Ammon's horn (tissue), 1 donor: ENCODE measurements around the gene KANSL1.
"Not testable (repeated sequence)": the region's sequence is repeated elsewhere in the genome, so short reads cannot be mapped to it uniquely, and the experiment has no call there.

Experiments
- DNase-seq: peaks from one replicate; pipeline ENCODE4 v3.0.0-alpha.2; 2016; ENCODE audit warnings: low spot score

Gene KANSL1

DNA sequence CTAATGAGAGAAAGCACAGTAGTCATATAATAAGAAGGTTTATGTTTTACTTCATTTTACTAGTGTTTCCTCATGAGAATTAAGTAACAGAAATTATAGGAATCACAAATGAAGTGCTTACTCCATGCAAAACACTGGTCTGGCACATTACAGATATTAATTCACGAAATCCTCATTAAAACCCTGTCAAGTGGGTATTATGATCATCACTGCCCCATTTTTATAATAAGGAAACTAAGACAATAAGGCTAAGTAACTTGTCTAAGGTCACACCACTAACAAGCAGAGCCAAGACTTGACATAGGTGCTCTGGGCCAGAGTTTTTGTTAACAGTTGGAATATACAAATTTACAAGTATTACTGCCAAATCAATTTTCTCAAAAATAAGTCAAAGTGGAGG is 83.0 kb downstream of the KANSL1 start:
- no peak for DNase-seq

DNA sequence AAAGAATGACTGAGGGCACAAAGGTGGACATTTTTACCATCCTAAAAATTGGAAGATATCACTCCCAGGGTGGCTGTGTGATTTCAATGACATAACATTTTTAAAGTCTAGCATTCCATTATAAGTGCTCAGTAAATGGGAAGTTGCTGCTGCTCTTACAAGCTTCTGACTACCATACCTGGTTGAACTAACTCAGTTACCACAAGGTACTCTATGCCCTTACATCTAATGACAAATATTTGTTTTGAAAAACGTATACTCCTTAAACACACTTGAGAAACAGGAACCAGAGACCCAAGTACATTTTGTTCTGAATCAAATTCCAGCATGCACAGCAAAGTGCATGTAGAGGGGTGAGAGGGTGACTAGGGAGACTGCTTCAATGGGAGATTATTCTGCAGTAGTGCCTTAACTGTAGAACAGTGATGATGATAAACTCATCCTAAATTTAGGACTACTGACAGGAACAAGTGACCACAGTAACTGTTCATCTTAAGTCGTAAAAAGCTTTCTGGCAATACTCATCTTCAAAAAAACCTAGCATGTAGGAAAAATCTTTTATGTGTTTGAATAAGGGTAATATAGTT is 83.5 kb downstream of the KANSL1 start:
- DNase-seq = no peak

DNA sequence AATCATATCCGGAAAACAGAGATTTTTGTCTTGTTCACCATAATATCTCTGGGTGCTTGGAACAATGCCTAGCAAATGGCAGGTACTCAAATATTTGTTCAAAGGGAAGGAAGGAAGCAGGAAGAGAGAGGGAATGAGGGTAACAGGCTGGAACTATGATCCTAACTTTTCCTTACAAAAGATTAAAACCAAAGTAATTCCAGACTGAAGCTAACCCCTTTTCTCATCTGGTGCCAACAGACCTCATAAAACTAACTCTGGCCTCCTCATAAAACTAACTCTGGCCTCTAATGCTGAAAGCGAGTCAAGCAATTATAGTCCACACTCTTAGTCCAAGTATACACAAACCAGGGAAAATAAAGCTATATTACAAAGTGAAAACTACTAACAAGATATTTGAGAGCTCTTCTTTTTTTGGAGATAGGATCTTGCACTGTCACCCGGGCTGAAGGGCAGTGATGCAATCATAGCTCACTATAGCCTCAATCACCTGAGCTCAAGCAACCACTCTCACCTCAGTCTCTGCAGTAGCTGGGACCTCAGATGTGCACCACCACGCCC is 84.6 kb downstream of the KANSL1 start:
- no peak for DNase-seq

DNA sequence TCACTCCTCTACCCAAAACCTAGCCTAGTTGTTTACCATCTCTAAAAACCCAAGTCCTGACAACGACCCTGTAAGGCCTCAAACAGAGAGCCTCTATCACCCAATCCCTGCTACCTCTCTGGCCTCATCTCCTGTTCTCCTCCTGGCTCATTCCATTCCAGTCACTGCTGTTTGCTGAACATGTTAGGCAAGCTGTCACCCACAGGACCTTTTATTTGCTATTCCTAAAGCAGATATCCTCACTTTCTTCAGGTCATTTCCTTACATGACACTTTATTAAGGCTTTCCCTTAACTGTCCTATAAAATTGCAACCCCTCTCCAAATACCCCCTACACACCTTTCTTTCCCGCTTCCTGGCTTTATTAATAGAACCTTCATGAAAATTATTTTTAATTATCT is 85.1 kb downstream of the KANSL1 start:
- no peak for DNase-seq

DNA sequence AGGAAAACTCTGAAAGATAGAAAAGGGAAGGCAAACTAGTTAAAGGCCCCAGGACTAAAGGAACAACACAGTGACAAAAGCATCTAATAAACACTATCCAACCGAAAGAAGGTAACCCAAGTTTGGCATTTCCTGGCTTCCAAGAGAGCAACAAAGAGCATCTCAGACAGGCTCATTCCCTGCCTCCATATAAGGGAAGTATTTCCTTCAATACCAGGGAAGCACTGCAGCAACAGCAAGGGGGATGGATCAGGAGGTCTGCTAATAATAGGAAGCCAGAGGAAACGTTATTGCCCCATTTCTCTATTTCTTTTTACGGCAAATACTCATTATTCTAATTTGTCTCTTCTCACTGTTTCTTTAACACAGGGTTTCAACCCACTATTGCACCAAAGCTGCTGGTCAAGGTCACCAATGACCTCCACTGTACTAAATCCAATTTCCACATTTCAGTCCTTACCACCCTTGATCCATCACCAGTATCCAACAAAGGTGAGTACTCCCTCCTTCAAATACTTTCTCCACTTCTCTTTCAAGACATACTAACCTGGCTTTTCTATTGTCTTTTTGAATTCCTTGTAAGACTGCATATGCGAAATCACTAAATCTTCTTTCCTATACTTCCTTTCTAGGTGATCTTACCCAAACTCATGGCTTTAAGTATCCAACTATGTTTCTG is 86.1 kb downstream of the KANSL1 start:
- DNase-seq = no peak

DNA sequence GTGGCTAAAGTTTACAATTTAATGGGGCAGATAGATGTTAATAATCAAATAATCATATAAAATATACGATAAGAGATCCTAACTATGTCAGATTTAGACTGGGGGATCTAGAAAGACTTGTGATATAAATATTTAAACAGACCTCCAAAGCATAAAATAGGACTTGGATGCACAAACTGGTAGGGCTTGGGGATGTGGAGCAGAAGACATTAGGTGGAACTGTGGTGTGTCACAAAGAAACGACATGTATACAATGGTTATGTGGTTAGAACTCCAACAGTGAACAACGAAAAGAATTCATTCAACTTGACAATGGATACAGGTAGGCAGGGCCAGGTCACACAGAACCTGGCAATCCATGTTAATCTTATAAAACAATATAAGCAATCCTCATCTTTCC is 90.4 kb downstream of the KANSL1 start:
- DNase-seq = not testable (repeated sequence)

DNA sequence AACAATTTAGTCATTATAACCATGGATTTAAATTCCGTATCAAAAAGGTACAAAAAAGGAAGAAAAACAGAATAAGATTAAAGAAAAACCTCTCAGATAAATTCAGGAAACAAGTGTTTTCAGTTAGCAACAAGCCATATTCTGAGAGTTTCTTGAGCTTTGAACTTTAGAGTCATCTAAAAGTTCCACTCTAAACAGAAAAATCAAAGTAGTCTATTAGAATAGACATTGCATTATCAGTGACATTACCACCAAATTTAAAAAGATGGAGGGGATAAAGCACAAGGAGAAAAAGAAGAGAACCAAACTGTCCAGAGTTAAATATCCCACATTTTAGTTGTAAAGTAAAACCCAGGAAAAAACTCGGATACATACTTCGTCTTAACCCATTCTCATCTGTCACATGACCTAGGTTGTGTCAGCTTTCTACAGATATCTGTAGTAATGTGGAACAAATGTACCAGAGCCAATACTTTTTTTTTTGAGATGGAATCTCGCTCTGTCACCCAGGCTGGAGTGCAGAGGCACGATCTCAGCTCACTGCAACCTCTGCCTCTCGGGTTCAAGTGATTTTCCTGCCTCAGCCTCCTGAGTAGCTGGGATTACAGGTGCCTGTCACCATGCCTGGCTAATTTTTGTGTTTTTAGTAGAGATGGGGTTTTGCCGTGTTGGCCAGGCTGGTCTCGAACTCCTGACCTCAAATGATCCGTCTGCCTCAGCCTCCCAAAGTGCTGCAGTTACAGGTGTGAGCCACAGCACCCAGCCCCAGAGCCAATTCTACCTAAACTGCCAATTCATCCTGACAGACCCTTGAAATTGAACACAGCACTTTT is 91.2 kb downstream of the KANSL1 start:
- not testable (repeated sequence) for DNase-seq

DNA sequence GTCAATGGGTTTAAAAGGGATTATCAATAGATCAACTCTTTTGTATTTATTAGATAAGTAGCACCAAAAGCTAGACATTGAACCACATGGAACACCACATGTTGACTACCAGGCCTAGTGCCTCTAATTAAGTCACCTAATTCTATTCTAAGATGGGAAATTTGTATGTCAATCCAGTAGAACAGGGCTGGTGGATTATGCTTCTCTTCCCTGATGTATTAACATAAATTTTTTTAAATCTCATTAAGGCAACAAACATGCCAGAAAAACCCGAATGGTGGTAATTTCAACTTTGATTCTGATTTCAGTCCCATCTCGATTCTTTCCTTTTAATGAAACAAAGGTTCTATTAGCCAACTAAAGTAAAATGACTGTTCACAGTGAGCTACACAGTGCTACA is 92.6 kb downstream of the KANSL1 start:
- no peak for DNase-seq

DNA sequence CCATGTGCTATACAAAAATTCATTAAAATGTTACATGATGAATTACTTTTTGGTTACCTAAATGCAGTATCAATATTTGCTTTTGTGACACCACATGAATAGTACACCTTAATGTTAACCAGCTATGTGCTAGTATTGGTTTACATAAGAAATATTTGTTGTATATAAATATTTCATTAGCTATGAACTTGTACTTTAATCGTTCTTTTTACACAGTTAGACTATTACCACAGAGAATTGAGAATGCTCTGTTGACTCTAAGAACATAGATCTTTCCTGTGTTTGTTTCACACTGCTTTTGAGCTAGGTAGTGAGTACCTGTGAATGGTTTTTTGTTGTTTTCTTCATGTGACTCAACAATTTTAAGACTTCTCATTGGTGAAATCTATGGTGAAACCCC is 93.4 kb downstream of the KANSL1 start:
- DNase-seq = no peak

DNA sequence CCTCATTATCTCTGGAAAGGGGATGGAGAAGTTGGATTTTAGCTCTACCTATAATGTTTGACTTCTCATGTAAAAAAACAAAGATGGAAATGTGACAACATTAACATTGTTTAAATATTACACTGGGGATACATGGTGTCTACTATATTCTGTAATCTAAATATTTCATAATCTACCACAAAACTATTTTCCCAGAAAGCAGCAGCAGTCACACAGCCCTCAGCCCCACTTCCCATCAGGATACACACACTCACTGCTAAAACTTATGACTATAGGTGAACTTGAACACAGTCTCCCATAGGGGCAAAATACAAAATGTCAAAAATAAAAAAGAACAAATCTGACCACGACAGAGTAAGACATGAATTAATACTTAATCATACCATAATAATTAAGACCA is 95.7 kb downstream of the KANSL1 start:
- DNase-seq = no peak

DNA sequence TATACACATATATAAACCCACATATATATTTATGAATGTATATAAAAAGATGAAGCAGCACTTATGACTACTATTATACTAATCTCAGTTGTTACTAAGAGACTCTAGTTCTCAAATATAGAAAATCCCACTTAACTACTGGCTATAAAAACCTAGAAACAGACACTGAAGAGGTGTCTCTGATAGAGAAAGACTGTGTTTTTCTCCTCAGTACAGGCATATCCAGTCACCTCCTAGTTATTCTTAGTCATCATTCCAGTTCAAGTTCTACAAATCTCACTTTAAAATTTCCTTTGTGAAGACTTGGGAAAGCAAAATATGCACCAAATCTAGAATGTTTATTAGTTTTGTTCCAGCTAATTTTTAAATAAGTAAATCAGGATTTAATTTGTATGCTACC is 100.2 kb downstream of the KANSL1 start:
- DNase-seq = no peak

DNA sequence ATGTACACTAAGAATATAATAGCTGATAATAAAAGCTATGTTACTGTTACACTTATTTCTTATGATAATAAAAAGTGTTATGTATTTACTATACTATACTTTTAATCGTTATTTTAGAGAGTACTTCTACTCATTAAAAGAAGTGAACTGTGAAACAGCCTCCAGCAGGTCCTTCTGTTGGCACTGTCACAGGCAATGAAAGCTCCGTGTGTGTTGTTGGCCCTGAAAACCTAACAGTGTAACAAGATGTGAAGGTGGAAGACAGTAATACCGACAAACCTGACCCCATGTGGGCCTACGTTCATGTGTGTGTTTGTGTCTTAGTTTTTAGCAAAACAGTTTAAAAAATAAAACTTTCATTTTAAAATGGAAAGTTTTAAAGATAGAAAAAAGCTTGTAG is 102.4 kb downstream of the KANSL1 start:
- DNase-seq = no peak

DNA sequence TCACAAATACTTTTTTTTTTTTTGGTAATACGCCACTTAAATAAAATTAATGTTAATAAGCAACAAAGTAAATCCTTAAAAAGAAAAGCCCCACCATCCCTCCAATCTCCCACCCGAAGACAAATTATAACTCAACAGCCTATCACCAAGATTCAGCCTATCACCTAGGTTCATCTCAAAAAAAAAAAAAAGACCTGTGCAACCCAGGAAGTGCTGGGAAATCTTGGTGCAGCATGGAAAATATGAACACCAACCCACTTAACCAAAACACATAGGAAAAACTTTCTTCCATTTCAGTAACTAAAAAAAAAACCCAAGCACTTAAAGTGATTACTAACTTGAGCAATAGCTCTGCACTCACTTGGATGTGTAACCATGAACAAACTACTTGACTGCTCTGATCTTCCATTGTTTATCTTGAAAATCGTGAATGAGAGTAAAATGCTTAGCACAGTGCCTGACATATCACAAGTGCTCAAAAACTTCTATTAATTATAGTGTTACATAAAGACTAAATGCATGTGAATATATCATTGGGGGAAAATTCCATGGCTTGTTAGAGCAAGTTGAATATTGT is 103.8 kb downstream of the KANSL1 start:
- DNase-seq = no peak

DNA sequence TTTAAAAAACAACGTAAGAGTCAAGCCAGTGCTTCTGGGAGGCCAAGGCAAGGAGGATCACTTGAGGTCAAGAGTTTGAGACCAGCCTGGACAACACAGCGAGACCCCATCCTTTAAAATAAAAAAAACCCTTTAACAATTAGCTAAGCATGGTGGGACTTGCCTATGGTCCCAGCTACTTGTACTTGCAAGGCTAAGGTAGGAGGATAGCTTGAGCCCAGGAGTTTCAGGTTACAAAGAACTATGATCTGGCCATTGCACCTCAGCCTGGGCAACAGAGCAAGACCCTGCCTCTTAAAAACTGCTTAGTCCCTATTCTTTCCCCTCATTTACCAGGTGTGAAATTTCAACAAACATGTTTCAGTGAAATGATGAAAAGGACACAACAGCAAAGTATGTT is 104.6 kb downstream of the KANSL1 start:
- no peak for DNase-seq

DNA sequence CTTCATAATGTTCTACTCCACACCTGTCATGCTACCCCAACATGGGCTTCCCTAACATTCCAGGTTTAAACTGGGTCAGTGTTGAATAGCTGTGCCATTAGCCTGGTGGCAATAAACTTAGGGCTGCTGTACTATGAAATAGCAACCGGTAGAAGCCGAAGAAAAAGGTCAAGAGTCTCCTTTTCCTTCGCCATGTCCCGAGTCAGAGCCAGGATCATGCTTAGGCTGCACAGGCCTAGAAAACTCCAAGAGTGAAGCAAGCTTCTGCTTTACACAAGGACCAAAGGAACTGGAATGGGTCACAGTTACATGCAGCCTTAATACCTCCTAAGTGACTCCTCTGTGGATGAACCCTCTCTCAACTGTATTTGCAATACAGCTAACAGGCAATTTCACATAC is 105.4 kb downstream of the KANSL1 start:
- DNase-seq = not testable (repeated sequence)

DNA sequence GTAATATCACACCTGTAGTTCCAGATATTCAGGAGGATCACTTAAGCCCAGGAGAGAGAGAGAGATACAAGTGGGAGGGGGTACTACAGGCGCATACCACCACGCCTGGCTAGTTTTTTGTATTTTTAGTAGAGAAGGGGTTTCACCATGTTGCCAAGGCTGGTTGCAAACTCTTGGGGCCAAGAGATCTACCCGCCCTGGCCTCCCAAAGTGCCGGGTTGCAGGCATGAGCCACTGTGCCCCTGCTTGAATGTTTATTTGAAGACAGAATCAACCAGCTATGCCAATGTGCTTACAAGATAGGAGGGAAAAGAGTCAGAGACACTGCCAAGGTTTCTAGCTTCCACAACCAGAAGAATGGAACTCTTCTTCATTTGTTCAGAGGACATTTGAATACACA is 106.4 kb downstream of the KANSL1 start:
- no peak for DNase-seq

DNA sequence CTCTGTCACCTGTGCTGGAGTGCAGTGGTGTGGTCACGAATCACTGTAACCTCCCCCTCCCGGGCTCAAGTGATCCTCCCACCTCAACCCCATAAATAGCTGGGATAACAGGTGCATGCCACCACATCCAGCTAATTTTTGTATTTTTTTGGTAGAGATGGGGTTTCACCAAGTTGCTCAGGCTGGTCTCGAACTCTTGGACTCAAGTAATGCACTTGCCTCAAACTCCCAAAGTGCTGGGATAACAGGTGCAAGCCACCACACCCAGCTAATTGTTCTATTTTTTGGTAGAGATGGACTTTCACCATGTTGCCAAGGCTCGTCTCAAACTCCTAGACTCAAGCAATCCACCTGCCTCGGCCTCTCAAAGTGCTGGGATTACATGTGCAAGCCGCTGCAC is 107.7 kb downstream of the KANSL1 start:
- no peak for DNase-seq

DNA sequence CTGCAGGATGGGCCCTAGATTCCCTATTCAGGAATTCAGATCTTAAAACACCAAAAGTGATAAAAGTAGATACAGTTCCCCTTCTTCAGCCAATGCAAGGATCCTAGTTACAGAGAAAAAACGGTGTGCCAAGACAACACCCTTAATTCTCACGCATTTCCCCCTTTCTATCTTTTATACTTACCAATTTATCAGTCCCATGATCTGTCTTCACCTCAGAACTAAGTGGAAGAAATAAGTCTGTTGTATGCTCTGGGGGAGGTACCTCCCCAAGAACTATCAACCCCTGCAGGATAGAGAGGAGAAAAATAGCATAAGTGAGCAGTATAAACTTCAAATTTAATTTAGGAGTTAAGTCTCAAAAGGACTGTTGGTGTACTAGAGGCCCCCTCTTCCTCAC is 111.0 kb downstream of the KANSL1 start:
- no peak for DNase-seq

DNA sequence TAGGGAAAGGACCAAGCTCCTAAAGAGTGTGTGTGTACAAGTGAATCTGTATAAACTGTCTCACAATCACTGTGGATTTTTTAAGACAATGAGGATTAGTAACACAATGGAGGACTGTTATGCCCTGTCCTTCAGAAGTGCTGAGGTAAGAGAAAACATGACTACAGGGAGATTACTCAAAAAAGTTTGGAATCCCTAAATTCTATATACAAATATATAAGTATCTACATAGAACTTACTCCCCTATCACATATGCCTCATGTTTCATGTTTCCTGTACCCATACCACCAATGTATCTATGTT is 112.3 kb downstream of the KANSL1 start:
- no peak for DNase-seq

DNA sequence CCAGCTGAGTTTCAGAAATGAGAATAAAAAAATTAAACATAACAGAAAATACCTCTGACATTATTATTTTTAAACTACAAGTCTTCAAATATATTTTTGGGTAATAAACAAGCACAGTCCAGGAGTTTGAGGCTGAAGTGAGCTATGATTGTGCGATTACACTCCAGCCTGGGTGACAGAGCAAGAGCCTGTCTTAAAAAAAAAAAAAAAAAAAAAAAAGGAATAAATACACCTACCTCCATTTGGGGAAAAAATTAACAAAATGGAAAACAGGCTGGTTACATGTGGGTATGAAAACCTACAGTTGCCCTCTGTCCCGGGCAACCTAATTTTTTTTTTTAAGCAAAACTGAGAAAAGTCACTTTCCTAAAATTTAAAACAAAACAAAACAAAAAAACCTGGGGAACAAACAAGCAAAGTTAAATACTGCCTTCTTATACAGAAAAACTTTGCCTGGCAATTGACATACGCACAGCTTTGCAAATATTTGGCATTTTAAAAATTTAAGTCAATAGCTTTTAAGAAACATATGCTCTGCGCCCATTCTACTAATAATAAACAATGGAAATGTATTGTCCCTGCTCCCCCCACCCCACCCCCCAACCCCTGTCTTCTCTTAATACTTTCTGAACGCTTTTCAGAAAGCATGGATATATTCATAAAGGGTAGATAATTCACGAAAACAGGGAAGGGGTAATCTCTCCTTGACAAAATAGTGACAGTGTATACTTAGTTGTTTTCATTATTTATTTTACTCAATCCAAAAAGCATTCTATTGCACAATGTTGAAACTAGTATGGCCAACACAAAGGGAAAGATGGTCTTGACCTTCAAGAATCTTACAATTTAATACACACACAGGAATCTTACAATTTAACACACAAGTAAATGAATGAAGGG is 112.9 kb downstream of the KANSL1 start:
- DNase-seq = no peak

DNA sequence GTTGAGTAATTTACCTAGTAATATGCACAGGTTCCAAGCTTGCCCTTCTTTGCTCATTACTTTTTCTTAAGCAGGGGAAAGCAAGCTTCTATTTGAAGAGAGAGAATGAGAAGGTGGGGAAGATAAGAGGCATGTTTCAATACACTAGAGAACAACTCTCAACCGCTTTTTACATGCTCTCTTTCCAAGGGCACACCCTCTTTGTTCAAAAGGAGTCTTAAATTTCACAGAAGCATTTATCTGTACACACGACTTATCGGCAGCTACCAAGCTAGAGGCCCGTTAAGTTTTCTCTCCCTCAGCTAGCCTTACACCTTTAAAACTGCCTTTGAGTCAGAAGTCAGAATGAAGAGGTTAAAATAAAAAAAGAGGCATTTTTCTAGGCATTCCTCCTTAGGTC is 114.6 kb downstream of the KANSL1 start:
- DNase-seq = no peak

DNA sequence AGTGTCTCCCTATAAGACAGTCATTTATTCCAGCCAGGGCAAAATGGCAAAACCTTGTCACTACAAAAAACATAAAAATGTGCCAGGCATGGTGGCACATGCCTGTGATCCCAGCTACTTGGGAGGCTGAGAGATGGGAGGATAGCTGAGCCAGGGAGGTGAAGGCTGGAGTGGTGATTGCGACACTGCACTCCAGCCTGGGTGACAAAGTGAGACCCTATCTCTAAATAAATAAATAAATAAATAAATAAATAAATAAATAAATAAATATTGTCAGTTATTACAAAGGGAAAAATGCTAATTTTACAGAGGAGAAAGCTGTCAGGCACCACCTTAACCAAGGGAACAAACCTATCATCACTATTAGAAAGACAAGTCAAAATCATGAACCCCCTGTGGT is 118.7 kb downstream of the KANSL1 start:
- no peak for DNase-seq
